ENCODE data around the gene TNS3.

TNS3 gene

GRCh38 chr7:47347816-47348385 lies 234.0 kb downstream of the TNS3 start:
- Histone ChIP-seq H3K27ac (replicated peaks) (no peak overlapping the region), H3K4me3 (replicated peaks; ENCODE audit: insufficient read depth, low read length) (no peak overlapping the region), H3K27me3 (ENCODE audit: insufficient read depth, poor library complexity, severe bottlenecking) (no peaks in the 10 kb centered on the region)
- DNase-seq (ENCODE audit: low read depth in 1 of 2, low spot score in 1 of 2): no peak
- no peak for TF ChIP-seq REST (IDR thresholded peaks at IDR 0.05; ENCODE audit: insufficient replicate concordance, low read depth)
- TF ChIP-seq CTCF (IDR thresholded peaks at IDR 0.05; ENCODE audit: insufficient read depth, low read length): no peak
- TF ChIP-seq SPI1 (IDR thresholded peaks at IDR 0.05; ENCODE audit: borderline replicate concordance, low read depth): no peak
- TF ChIP-seq POLR2AphosphoS5 (IDR thresholded peaks at IDR 0.05; ENCODE audit: low read depth): no peak
- no peak for TF ChIP-seq GABPA (IDR thresholded peaks at IDR 0.05; ENCODE audit: low read depth)

GRCh38 chr7:47347346-47347745 lies 234.6 kb downstream of the TNS3 start:
- no peak overlapping the region for H3K27ac ChIP-seq (replicated peaks)
- no peak for DNase-seq (ENCODE audit: low read depth in 1 of 2, low spot score in 1 of 2)
- no peaks in the 10 kb centered on the region for H3K27me3 ChIP-seq (ENCODE audit: insufficient read depth, poor library complexity, severe bottlenecking)
- no peak for TF ChIP-seq CTCF (IDR thresholded peaks at IDR 0.05; ENCODE audit: insufficient read depth, low read length)
- no peak for TF ChIP-seq REST (IDR thresholded peaks at IDR 0.05; ENCODE audit: insufficient replicate concordance, low read depth)
- TF ChIP-seq POLR2AphosphoS5 (IDR thresholded peaks at IDR 0.05; ENCODE audit: low read depth): no peak
- no peak for TF ChIP-seq GABPA (IDR thresholded peaks at IDR 0.05; ENCODE audit: low read depth)
- no peak for TF ChIP-seq SPI1 (IDR thresholded peaks at IDR 0.05; ENCODE audit: borderline replicate concordance, low read depth)
- no peak overlapping the region for H3K4me3 ChIP-seq (replicated peaks; ENCODE audit: insufficient read depth, low read length)

GRCh38 chr7:47346377-47346914 lies 235.5 kb downstream of the TNS3 start:
- no peaks in the 10 kb centered on the region for H3K27me3 ChIP-seq (ENCODE audit: insufficient read depth, poor library complexity, severe bottlenecking)

More at GRCh38 chr7:47346377-47346914, 235.5 kb downstream of the TNS3 start:
- TF ChIP-seq REST (IDR thresholded peaks at IDR 0.05; ENCODE audit: insufficient replicate concordance, low read depth) (no peak), GABPA (IDR thresholded peaks at IDR 0.05; ENCODE audit: low read depth) (no peak), SPI1 (IDR thresholded peaks at IDR 0.05; ENCODE audit: borderline replicate concordance, low read depth) (no peak), CTCF (IDR thresholded peaks at IDR 0.05; ENCODE audit: insufficient read depth, low read length) (no peak), POLR2AphosphoS5 (IDR thresholded peaks at IDR 0.05; ENCODE audit: low read depth) (no peak)
- H3K27ac ChIP-seq (replicated peaks): no peak overlapping the region
- no peak overlapping the region for H3K4me3 ChIP-seq (replicated peaks; ENCODE audit: insufficient read depth, low read length)
- DNase-seq (ENCODE audit: low read depth in 1 of 2, low spot score in 1 of 2): no peak

Data from HL-60 (cell line).